GM12878 (cell line): ENCODE measurements around the gene IPCEF1. TPM values are rescaled to one million over a fixed set of nuclear protein-coding genes. Genes with fewer than 3 reads are reported as not detected.

ENCODE experiments used
- ATAC-seq: fragments of 200-7000 bp; cut with Tn5 transposase; 3 replicates; pipeline ENCODE4 v1.9.1; 2020; ENCODE audit warnings: mild to moderate bottlenecking, moderate library complexity
- BruUV-seq: library from RNA; stranded (reverse); fragments of 400-500 nt; replicated peaks from 2 replicates; lab custom pipeline; 2021; lab: Mats Ljungman, UMichigan
- CTCF ChIA-PET: fragments of 300-600 bp; sonication (Branson Sonifier 250); formaldehyde crosslinking; extraction: SDS; loops from one replicate; lab custom pipeline; 2021; ENCODE audit warnings: inconsistent platforms; lab: Yijun Ruan, JAX
- POLR2A ChIA-PET: fragments of 350-600 bp; formaldehyde crosslinking; extraction: SDS; loops from one replicate; lab custom pipeline; 2021; ENCODE audit warnings: inconsistent platforms; lab: Charles Lee
- RAD21 ChIA-PET: fragments of 300-600 bp; sonication (Branson Sonifier 250); formaldehyde crosslinking; loops from one replicate; lab custom pipeline; 2023; ENCODE audit warnings: antibody characterized with exemption; ENCODE audit not compliant: unreplicated experiment; lab: Charles Lee
- SMC1A ChIA-PET: fragments of 300-600 bp; sonication (Branson Sonifier 250); formaldehyde crosslinking; loops from one replicate; lab custom pipeline; 2023; ENCODE audit not compliant: unreplicated experiment, uncharacterized antibody; lab: Charles Lee
- DNase-seq: peaks from one replicate; pipeline ENCODE4 v3.0.0-alpha.2; 2011; ENCODE audit warnings: low read depth, low spot score
- FAIRE-seq: peaks from 3 replicates; lab custom pipeline; 2011; peaks lifted over from hg19 to GRCh38; lab: Jason Lieb, UNC
- H2AFZ ChIP-seq: 2 replicates; pipeline ENCODE4 v1.6.0; 2011; ENCODE audit warnings: low read depth, low read length, control low read depth; ENCODE audit not compliant: control insufficient read depth
- H3K27ac ChIP-seq: 2 replicates; pipeline ENCODE4 v1.5.1; 2011; ENCODE audit warnings: control low read depth; ENCODE audit not compliant: control insufficient read depth, insufficient read depth
- H3K27me3 ChIP-seq, 2 experiments: replicated peaks in 1 of 2; 2 replicates each; pipeline versions ENCODE4 v1.6.0 to v1.6.1; 2011; ENCODE audit warnings: low read length in 1 of 2; ENCODE audit not compliant: control insufficient read depth in 2 of 2, insufficient read depth in 2 of 2
- H3K36me3 ChIP-seq, 2 experiments: 2 replicates each; pipeline ENCODE4 v1.5.1; 2011; ENCODE audit warnings: low read length in 1 of 2; ENCODE audit not compliant: control insufficient read depth in 2 of 2, insufficient read depth in 2 of 2
- H3K4me1 ChIP-seq: 2 replicates; pipeline ENCODE4 v1.6.1; 2011; ENCODE audit warnings: mild to moderate bottlenecking, low read length, moderate library complexity, mixed read lengths; ENCODE audit not compliant: control insufficient read depth, insufficient read depth
- H3K4me2 ChIP-seq: 2 replicates; pipeline ENCODE4 v1.6.0; 2011; ENCODE audit warnings: control low read depth; ENCODE audit not compliant: control insufficient read depth, insufficient read depth
- H3K4me3 ChIP-seq: fragments of 200-600 bp; sonication (generic); 2 replicates; pipeline ENCODE4 v1.5.1; 2016
- H3K79me2 ChIP-seq: 2 replicates; pipeline ENCODE4 v1.6.0; 2011; ENCODE audit warnings: low read length; ENCODE audit not compliant: control insufficient read depth, insufficient read depth
- H3K9ac ChIP-seq: 2 replicates; pipeline ENCODE4 v1.8.0; 2011; ENCODE audit warnings: low read length, control low read depth, mixed read lengths; ENCODE audit not compliant: control insufficient read depth, insufficient read depth
- H3K9me3 ChIP-seq: replicated peaks from 3 replicates; pipeline ENCODE4 v1.5.1; 2011; ENCODE audit warnings: mild to moderate bottlenecking, low read length; ENCODE audit not compliant: control insufficient read depth, insufficient read depth
- H4K20me1 ChIP-seq: 2 replicates; pipeline ENCODE4 v1.6.0; 2011; ENCODE audit not compliant: control insufficient read depth, insufficient read depth
- E4F1 ChIP-seq: fragments of 450-650 bp; IDR thresholded peaks from 2 replicates; pipeline ENCODE4 v1.6.1; 2018; ENCODE audit warnings: borderline replicate concordance, mild to moderate bottlenecking; ENCODE audit not compliant: partially characterized antibody
- ESRRA ChIP-seq: IDR thresholded peaks from 2 replicates; pipeline ENCODE4 v1.6.1; 2012; ENCODE audit warnings: mild to moderate bottlenecking, low read length, improper control_type of control experiment
- GATAD2B ChIP-seq: fragments of 450-650 bp; conservative IDR thresholded peaks from 2 replicates; pipeline ENCODE4 v1.6.1; 2017; ENCODE audit warnings: low read depth, mild to moderate bottlenecking, moderate library complexity
- IKZF2 ChIP-seq, 2 experiments: fragments of 450-650 bp; IDR thresholded peaks; 2 replicates each; pipeline ENCODE4 v1.6.1; 2017; ENCODE audit warnings: mild to moderate bottlenecking in 2 of 2, moderate library complexity in 2 of 2
- MTA2 ChIP-seq: fragments of 450-650 bp; IDR thresholded peaks from 2 replicates; pipeline ENCODE4 v1.6.1; 2016; ENCODE audit warnings: low read depth, mild to moderate bottlenecking, moderate library complexity
- PML ChIP-seq: IDR thresholded peaks from 2 replicates; pipeline ENCODE4 v1.6.1; 2012; ENCODE audit warnings: low read length, inconsistent platforms
- POLR2AphosphoS5 ChIP-seq: IDR thresholded peaks from 2 replicates; pipeline ENCODE4 v1.6.1; 2011; ENCODE audit warnings: mild to moderate bottlenecking, low read length, inconsistent platforms
- RBBP5 ChIP-seq: fragments of 200-600 bp; sonication (generic); conservative IDR thresholded peaks from 2 replicates; pipeline ENCODE4 v1.6.1; 2016
- RUNX3 ChIP-seq: IDR thresholded peaks from 2 replicates; pipeline ENCODE4 v1.6.1; 2012; ENCODE audit warnings: low read length, inconsistent platforms
- ZSCAN29 ChIP-seq: fragments of 450-650 bp; IDR thresholded peaks from 2 replicates; pipeline ENCODE4 v1.6.1; 2017; ENCODE audit warnings: mild to moderate bottlenecking, moderate library complexity
- WGBS: methylation state at CpG from one replicate; pipeline ENCODE4 v1.1.6; 2016; ENCODE audit warnings: low lambda C conversion rate; ENCODE audit not compliant: insufficient replicate concordance, insufficient coverage; ENCODE audit errors: missing lambda C conversion rate; 5-methylcytosine and 5-hydroxymethylcytosine counted together
- in situ Hi-C: fragments of 300-500 bp; cut with MboI; formaldehyde crosslinking; loops from 9 replicates; pipeline ENCODE4 v1.14.3; 2018; ENCODE audit warnings: mixed read lengths
- intact Hi-C: fragments of 100-400 bp; cut with micrococcal nuclease; formaldehyde crosslinking; loops from one replicate; pipeline ENCODE4 v1.14.2; 2022; ENCODE audit not compliant: unreplicated experiment
- polyA plus RNA-seq, 11 experiments: library from polyadenylated mRNA; depleted of rRNA in 4 of 11; unstranded in 6 of 11; stranded (reverse) in 5 of 11; fragments of >200 nt; fragmentation: Nextera tagmentation in 4 of 11; fragmentation: Illumina TruSeq in 1 of 11; extraction: Ambion mirVana in 4 of 11; extraction: Trizol in 1 of 11; gene quantifications; 1 replicate in 1 of 11; 2 replicates in 10 of 11; pipeline versions ENCODE4 v1.2.1 to v1.2.3, GENCODE V29; 2011 to 2016; ENCODE audit warnings: inconsistent platforms in 2 of 11, missing spikeins in 2 of 11, low read depth in 1 of 11
- total RNA-seq, 4 experiments: library from RNA; depleted of rRNA in 3 of 4; stranded (reverse); fragments of >200 nt in 3 of 4; fragmentation: Illumina TruSeq in 1 of 4; extraction: Trizol in 1 of 4; gene quantifications; 2 replicates each; pipeline versions ENCODE4 v1.2.1 to v1.2.3, GENCODE V29; 2013 to 2021

The IPCEF1 gene
- total and polyA plus RNA-seq, 10 of the 15 experiments (the other 5 are each of a cell fraction or from before 2014, with no cell fraction given), result 1.3 to 137 (median 4.2) TPM

- CTCF ChIA-PET, result interaction anchor here (0.9 to 1.3 kb wide), 2 partner anchors 9 to 20 kb away, joined by 3 read pairs; no protein-coding TSS in a partner anchor
- intact Hi-C loops, result loop anchor here (1.0 kb wide), 1 partner anchor 58 kb away; no protein-coding TSS in a partner anchor
- Histone ChIP-seq H3K9ac (no peak overlapping the region), H3K36me3 (no peaks in the 10 kb centered on the region), H3K4me1 (peaks cover 18% of the 10 kb centered on the region), H3K4me2 (no peak overlapping the region), H2AFZ (no peak overlapping the region), H4K20me1 (no peaks in the 10 kb centered on the region), H3K27ac (no peak overlapping the region), H3K4me3 (no peak overlapping the region), H3K27me3 (no peaks in the 10 kb centered on the region), H3K9me3 (no peaks in the 10 kb centered on the region; the same call in 2 of the 3 replicates), H3K79me2 (no peaks in the 10 kb centered on the region)
- DNase-seq, result no peak
- TF ChIP-seq POLR2AphosphoS5 (no peak), PML (no peak), ZSCAN29 (no peak), MTA2 (no peak), IKZF2 (IDR thresholded peaks at IDR 0.05) (no peak), RBBP5 (no peak), ESRRA (no peak), GATAD2B (no peak), E4F1 (no peak), RUNX3 (no peak)
- 39% methylated on average over 3 of the region's 3 CpGs for WGBS
- in situ Hi-C loops, result no loop called here
- SMC1A ChIA-PET, result interaction anchor here (1.2 kb wide), 1 partner anchor 20 kb away, joined by 3 read pairs; no protein-coding TSS in a partner anchor
- POLR2A ChIA-PET, result no interaction called here
- ATAC-seq, result no peak
- no peak for FAIRE-seq
- no TSS peak for BruUV-seq
- RAD21 ChIA-PET, result interaction anchor here (0.9 to 1.3 kb wide), 2 partner anchors 21 to 141 kb away, joined by 3 read pairs; no protein-coding TSS in a partner anchor
Measured at GRCh38 chr6:154297721-154298120, 58.9 kb downstream of the IPCEF1 start.
